MM.1S (cell line): ENCODE data around the gene TIAM1.

Experiments
- DNase-seq: peaks from one replicate; pipeline ENCODE4 v3.0.0-alpha.2; 2015
- H2AFZ ChIP-seq: fragments of 300-600 bp; sonication (generic); 2 replicates; pipeline ENCODE4 v1.6.0; 2016; ENCODE audit warnings: antibody characterized with exemption, low read length
- H3F3A ChIP-seq: fragments of 300-600 bp; sonication (generic); 2 replicates; pipeline ENCODE4 v1.6.1; 2016; ENCODE audit warnings: mild to moderate bottlenecking, antibody characterized with exemption, low read length, moderate library complexity, mixed read lengths; ENCODE audit not compliant: insufficient read depth
- H3K27ac ChIP-seq: fragments of 300-600 bp; sonication (generic); 2 replicates; pipeline ENCODE4 v1.5.1; 2016; ENCODE audit warnings: mild to moderate bottlenecking, low read length
- H3K27me3 ChIP-seq: fragments of 300-600 bp; sonication (generic); replicated peaks from 2 replicates; pipeline ENCODE4 v1.6.0; 2016; ENCODE audit warnings: low read length; ENCODE audit not compliant: insufficient read depth
- H3K36me3 ChIP-seq: fragments of 300-600 bp; sonication (generic); replicated peaks from 2 replicates; pipeline ENCODE4 v1.6.1; 2016; ENCODE audit warnings: mild to moderate bottlenecking, low read length, mixed read lengths; ENCODE audit not compliant: insufficient read depth
- H3K4me1 ChIP-seq: fragments of 300-600 bp; sonication (generic); 2 replicates; pipeline ENCODE4 v1.6.1; 2016; ENCODE audit warnings: low read length, mixed read lengths
- H3K4me2 ChIP-seq: fragments of 300-600 bp; sonication (generic); 2 replicates; pipeline ENCODE4 v1.6.0; 2016; ENCODE audit warnings: low read depth, low read length
- H3K4me3 ChIP-seq: fragments of 300-600 bp; sonication (generic); 2 replicates; pipeline ENCODE4 v1.5.1; 2016; ENCODE audit warnings: low read length, mixed read lengths
- H3K79me2 ChIP-seq: fragments of 300-600 bp; sonication (generic); 2 replicates; pipeline ENCODE4 v1.6.1; 2016; ENCODE audit warnings: mixed run types, low read length, mixed read lengths
- H3K9ac ChIP-seq: fragments of 300-600 bp; sonication (generic); 2 replicates; pipeline ENCODE4 v1.6.1; 2016; ENCODE audit warnings: low read length, mixed read lengths
- H3K9me2 ChIP-seq: fragments of 300-600 bp; sonication (generic); replicated peaks from 2 replicates; pipeline ENCODE4 v1.6.1; 2016; ENCODE audit warnings: mild to moderate bottlenecking, low read length, mixed read lengths; ENCODE audit not compliant: insufficient read depth
- H3K9me3 ChIP-seq: fragments of 300-600 bp; sonication (generic); replicated peaks from 2 replicates; pipeline ENCODE4 v1.6.1; 2016; ENCODE audit warnings: mild to moderate bottlenecking, low read length, mixed read lengths; ENCODE audit not compliant: insufficient read depth
- H4K20me1 ChIP-seq: fragments of 300-600 bp; sonication (generic); 2 replicates; pipeline ENCODE4 v1.6.1; 2016; ENCODE audit warnings: mild to moderate bottlenecking, low read length, moderate library complexity, mixed read lengths; ENCODE audit not compliant: insufficient read depth
- CTCF ChIP-seq: fragments of 300-600 bp; sonication (generic); IDR thresholded peaks from 2 replicates; pipeline ENCODE4 v1.5.1; 2016; ENCODE audit warnings: antibody characterized with exemption, low read length, mixed read lengths
- EZH2 ChIP-seq: fragments of 300-600 bp; sonication (generic); optimal IDR thresholded peaks from 2 replicates; pipeline ENCODE3; 2017; ENCODE audit warnings: low read depth, mild to moderate bottlenecking, antibody characterized with exemption, low read length, mixed read lengths
- EZH2phosphoT487 ChIP-seq: fragments of 300-600 bp; sonication (generic); IDR thresholded peaks from 2 replicates; pipeline ENCODE4 v1.6.1; 2018; ENCODE audit warnings: antibody characterized with exemption, low read length

The TIAM1 gene

GRCh38 chr21:31352836-31353235 lies 8.8 kb upstream of the TIAM1 start:
- Histone ChIP-seq H4K20me1 (no peaks in the 10 kb centered on the region), H3K9me3 (no peaks in the 10 kb centered on the region), H3K27me3 (no peaks in the 10 kb centered on the region), H3K27ac (no peak overlapping the region), H3K9me2 (no peaks in the 10 kb centered on the region), H3K79me2 (peaks cover 27% of the 10 kb centered on the region), H3K4me1 (no peaks in the 10 kb centered on the region), H2AFZ (no peak overlapping the region), H3K4me3 (no peak overlapping the region), H3K36me3 (no peaks in the 10 kb centered on the region), H3K4me2 (no peak overlapping the region), H3K9ac (no peak overlapping the region), H3F3A (no peaks in the 10 kb centered on the region)
- TF ChIP-seq EZH2 (no peak), CTCF (no peak), EZH2phosphoT487 (no peak)
- DNase-seq: no peak

- H4K20me1 ChIP-seq: no peaks in the 10 kb centered on the region
- H3K36me3 ChIP-seq: no peaks in the 10 kb centered on the region
- H3K9me2 ChIP-seq: no peaks in the 10 kb centered on the region
- no peak overlapping the region for H3K4me3 ChIP-seq
- H3F3A ChIP-seq: no peaks in the 10 kb centered on the region
- no peak overlapping the region for H3K9ac ChIP-seq
- H3K4me2 ChIP-seq: no peak overlapping the region
- peaks cover 36% of the 10 kb centered on the region for H3K79me2 ChIP-seq
- H3K27ac ChIP-seq: no peak overlapping the region
- no peaks in the 10 kb centered on the region for H3K27me3 ChIP-seq
- H3K9me3 ChIP-seq: no peaks in the 10 kb centered on the region
- no peaks in the 10 kb centered on the region for H3K4me1 ChIP-seq
- TF ChIP-seq EZH2: no peak
- no peak overlapping the region for H2AFZ ChIP-seq
- DNase-seq: no peak
These were observed 7.9 kb upstream of the TIAM1 start for GRCh38 chr21:31351960-31352359.

- Histone ChIP-seq H3K27me3 (no peaks in the 10 kb centered on the region), H3K9ac (no peak overlapping the region), H3K79me2 (peaks cover 36% of the 10 kb centered on the region), H3F3A (no peaks in the 10 kb centered on the region), H3K27ac (no peak overlapping the region), H3K9me2 (no peaks in the 10 kb centered on the region), H3K4me1 (no peaks in the 10 kb centered on the region), H3K4me3 (no peak overlapping the region), H2AFZ (no peak overlapping the region), H3K36me3 (no peaks in the 10 kb centered on the region), H3K9me3 (no peaks in the 10 kb centered on the region), H4K20me1 (no peaks in the 10 kb centered on the region), H3K4me2 (no peak overlapping the region)
- no peak for TF ChIP-seq EZH2
- no peak for TF ChIP-seq EZH2phosphoT487
- TF ChIP-seq CTCF: no peak
- DNase-seq: no peak
These were observed 7.4 kb upstream of the TIAM1 start for GRCh38 chr21:31351438-31351837.

GRCh38 chr21:31349208-31349607 lies 5.1 kb upstream of the TIAM1 start:
- no peak overlapping the region for H3K9ac ChIP-seq
- H4K20me1 ChIP-seq: no peaks in the 10 kb centered on the region
- no peaks in the 10 kb centered on the region for H3F3A ChIP-seq
- no peak overlapping the region for H3K4me2 ChIP-seq
- no peak overlapping the region for H2AFZ ChIP-seq
- H3K36me3 ChIP-seq: no peaks in the 10 kb centered on the region
- H3K4me1 ChIP-seq: no peaks in the 10 kb centered on the region
- no peaks in the 10 kb centered on the region for H3K27me3 ChIP-seq
- no peaks in the 10 kb centered on the region for H3K9me2 ChIP-seq
- peaks cover 32% of the 10 kb centered on the region for H3K79me2 ChIP-seq
- TF ChIP-seq EZH2 (no peak), EZH2phosphoT487 (no peak), CTCF (no peak)
- H3K9me3 ChIP-seq: no peaks in the 10 kb centered on the region
- DNase-seq: no peak
- H3K27ac ChIP-seq: no peak overlapping the region
- H3K4me3 ChIP-seq: no peak overlapping the region
